SH-SY5Y (cell line): ENCODE data around the gene VPS16.

Source experiments
- GATA2 ChIP-seq: IDR thresholded peaks from 2 replicates; pipeline ENCODE4 v1.6.1; 2011; ENCODE audit warnings: mild to moderate bottlenecking, low read depth, low read length
- GATA3 ChIP-seq: IDR thresholded peaks from 2 replicates; pipeline ENCODE4 v1.6.1; 2011; ENCODE audit warnings: low read depth, mild to moderate bottlenecking, low read length, moderate library complexity

- TF ChIP-seq GATA3 (no peak), GATA2 (no peak)
These were observed 41.3 kb upstream of the VPS16 start for GRCh38 chr20:2799271-2799670.
